ENCODE data around the gene MVD. TPM values are rescaled to one million over a fixed set of nuclear protein-coding genes. Genes with fewer than 3 reads are reported as not detected.
"Not testable (repeated sequence)": the region's sequence is repeated elsewhere in the genome, so short reads cannot be mapped to it uniquely, and the experiment has no call there.

Gene MVD
- total and polyA plus RNA-seq, 10 donors: 24.1 to 74.9 (median 37.1) TPM

GRCh38 chr16:88613293-88613692 is 49.6 kb downstream of the MVD start:
- peak overlapping the region in 2 of 8 donors; percentile 40 to 42 for H3K27ac ChIP-seq
- H3K4me3 ChIP-seq: no peak overlapping the region
- intact Hi-C loops (cut with DNase I; ENCODE audit: low total_unique reads): no loop called here
- TF ChIP-seq CTCF (IDR thresholded peaks at IDR 0.05 in 8 of 11, conservative IDR thresholded peaks at IDR 0.05 in 3 of 11) (no peak), POLR2A (IDR thresholded peaks at IDR 0.05) (no peak), POLR2AphosphoS5 (IDR thresholded peaks at IDR 0.05) (no peak)
- H3K36me3 ChIP-seq: peaks cover 0 to 100% (median 46%) of the 10 kb centered on the region in 6 donors
- no peaks in the 10 kb centered on the region for H3K27me3 ChIP-seq (replicated peaks in 1 of 7)
- 90 to 94% (median 93%) methylated on average over 10 of the region's 10 CpGs for WGBS, 5 donors
- no peak for DNase-seq
- H3K4me1 ChIP-seq: peaks cover under 1 to 62% (median 26%) of the 10 kb centered on the region in 6 donors
- H3K9me3 ChIP-seq: no peaks in the 10 kb centered on the region

DNA sequence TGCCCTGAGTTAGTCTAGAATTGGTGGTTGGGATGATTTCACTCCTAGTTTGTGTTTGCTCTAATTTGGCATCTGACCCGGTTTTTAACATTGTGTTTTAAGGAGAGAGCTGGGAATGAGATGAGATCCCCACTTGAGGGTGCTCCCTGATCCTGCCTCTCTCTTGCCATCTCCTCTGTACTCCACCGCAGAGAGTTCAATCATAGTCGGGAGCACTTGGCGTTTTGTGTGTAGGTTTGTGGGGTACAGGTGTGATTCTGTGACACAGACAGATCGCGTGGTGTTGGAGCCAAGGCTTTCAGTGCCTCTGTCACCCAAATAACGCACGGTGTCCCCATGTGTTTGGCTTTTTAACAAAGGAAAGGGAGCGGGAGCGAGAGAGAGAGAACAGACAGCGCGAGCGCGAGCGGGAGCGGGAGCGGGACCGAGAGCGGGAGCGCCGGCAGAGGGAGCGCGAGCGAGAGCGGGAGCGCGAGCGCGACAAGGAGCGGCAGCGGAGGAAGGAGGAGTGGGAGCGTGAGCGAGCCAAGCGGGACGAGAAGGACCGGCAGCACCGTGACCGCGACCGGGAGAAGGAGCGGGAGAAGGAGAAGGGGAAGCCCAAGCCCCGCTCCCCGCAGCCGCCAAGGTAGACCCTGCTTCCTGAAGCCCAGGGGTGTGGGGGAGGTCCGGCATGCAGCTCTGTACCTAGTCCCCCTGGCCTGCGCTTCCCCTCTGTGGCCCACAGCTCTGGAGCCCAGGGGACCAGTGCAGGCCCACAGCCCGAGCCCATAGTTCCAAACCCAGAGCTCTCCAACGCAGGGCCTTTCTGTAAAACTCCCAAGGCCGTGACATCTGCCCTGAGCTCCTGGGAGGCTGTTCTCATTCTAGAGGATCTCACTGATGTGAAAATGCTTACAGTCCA is 51.7 kb downstream of the MVD start:
- DNase-seq: no peak
- Histone ChIP-seq H3K36me3 (peaks cover 0 to 99% (median 52%) of the 10 kb centered on the region in 6 donors), H3K27me3 (replicated peaks in 1 of 7) (no peaks in the 10 kb centered on the region), H3K4me3 (no peak overlapping the region), H3K4me1 (peaks cover 0 to 63% (median 21%) of the 10 kb centered on the region in 6 donors), H3K9me3 (no peaks in the 10 kb centered on the region), H3K27ac (no peak overlapping the region)
- intact Hi-C loops (cut with DNase I; ENCODE audit: low total_unique reads): no loop called here
- 92 to 94% (median 93%) methylated on average over 44 to 49 of the region's 49 CpGs for WGBS, 5 donors
- TF ChIP-seq CTCF (IDR thresholded peaks at IDR 0.05 in 8 of 11, conservative IDR thresholded peaks at IDR 0.05 in 3 of 11): no peak
- TF ChIP-seq POLR2AphosphoS5 (IDR thresholded peaks at IDR 0.05): no peak
- TF ChIP-seq POLR2A (IDR thresholded peaks at IDR 0.05): no peak

DNA sequence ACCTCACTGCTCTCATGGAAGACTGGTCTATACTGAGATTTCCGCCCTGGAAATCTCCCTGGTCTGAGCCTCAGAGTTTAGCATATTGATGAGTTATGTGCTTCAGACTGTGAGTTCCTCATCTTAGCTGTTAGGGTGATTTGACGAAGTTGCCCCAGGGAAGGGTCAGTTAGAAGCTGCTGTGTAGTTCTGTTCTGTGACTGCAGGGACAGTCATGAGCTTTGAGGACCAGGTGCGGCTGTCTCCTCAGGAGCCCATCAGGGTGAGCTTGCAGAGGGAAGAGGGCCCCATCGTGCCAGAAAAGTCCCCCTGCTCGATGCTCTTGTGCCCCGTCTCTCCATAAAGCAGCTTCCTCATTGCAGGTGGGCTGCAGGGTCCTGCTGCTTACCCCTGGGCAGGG is 52.8 kb downstream of the MVD start:
- no peak overlapping the region for H3K4me3 ChIP-seq

DNA sequence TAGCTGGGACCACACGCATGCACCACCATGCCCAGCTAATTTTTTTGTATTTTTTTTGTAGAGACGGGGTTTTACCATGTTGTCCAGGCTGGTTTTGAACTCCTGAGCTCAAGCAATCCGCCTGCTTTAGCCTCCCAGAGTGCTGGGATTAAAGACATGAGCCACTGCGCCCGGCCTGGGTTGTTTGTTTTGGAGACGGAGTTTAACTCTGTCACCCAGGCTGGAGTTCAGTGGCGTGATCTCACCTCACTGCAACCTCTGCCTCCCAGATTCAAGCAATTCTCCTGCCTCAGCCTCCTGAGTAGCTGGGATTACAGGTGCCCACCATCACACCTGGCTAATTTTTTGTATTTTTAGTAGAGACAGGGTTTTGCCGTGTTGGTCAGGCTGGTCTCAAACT is 53.5 kb downstream of the MVD start:
- WGBS, 5 donors: 93 to 99% (median 96%) methylated on average over 8 of the region's 8 CpGs
- not testable (repeated sequence) for H3K9me3 ChIP-seq
- peaks cover 2 to 99% (median 67%) of the 10 kb centered on the region in 6 donors for H3K36me3 ChIP-seq

More for the DNA sequence above, 52.8 kb downstream of the MVD start:
- H3K27me3 ChIP-seq (replicated peaks in 1 of 7): no peaks in the 10 kb centered on the region
- H3K4me1 ChIP-seq: peaks cover 0 to 62% (median 17%) of the 10 kb centered on the region in 6 donors
- intact Hi-C loops (cut with DNase I; ENCODE audit: low total_unique reads): no loop called here
- H3K36me3 ChIP-seq: peaks cover 2 to 99% (median 60%) of the 10 kb centered on the region in 6 donors
- H3K27ac ChIP-seq: no peak overlapping the region
- DNase-seq: no peak
- H3K9me3 ChIP-seq: no peaks in the 10 kb centered on the region
- TF ChIP-seq POLR2A (IDR thresholded peaks at IDR 0.05) (no peak), POLR2AphosphoS5 (IDR thresholded peaks at IDR 0.05) (no peak), CTCF (IDR thresholded peaks at IDR 0.05 in 8 of 11, conservative IDR thresholded peaks at IDR 0.05 in 3 of 11) (no peak)
- 89 to 98% (median 94%) methylated on average over 6 of the region's 6 CpGs for WGBS, 5 donors

More for the DNA sequence above, 53.5 kb downstream of the MVD start:
- H3K27me3 ChIP-seq (replicated peaks in 1 of 7); H3K27ac ChIP-seq; DNase-seq; intact Hi-C loops (cut with DNase I; ENCODE audit: low total_unique reads); H3K4me3 ChIP-seq: not testable (repeated sequence)
- H3K4me1 ChIP-seq: peaks cover 0 to 61% (median 15%) of the 10 kb centered on the region in 6 donors

Measured in spleen (tissue), 11 donors.